Measurements from ENCODE around the gene TNFAIP8L3.

DNA sequence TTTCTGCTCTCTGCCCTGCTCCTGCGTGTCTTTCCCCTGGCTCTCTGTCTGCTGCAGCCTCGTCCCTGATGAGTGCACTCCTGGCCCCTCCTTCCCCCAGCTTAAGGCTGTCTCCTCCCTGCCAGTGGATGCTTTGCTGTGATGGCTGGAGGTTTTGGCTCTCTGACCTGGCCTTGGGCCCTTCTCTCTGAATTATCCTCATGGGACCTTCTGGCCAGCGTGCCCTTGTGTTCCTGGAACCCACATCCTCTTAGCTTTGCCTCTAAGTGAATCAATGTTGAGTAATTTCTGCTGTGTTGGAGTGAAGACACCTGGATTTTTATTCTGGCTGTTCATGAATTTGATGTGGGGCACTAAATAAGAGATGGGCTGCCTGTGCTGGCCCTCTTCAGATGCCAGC is 9.8 kb upstream of the TNFAIP8L3 start:
- TF ChIP-seq POLR2A (IDR thresholded peaks at IDR 0.05), result peak in 1 of 4 donors; percentile 44
- no peak for TF ChIP-seq CTCF (IDR thresholded peaks at IDR 0.05)
